HG02973 (cell line): ENCODE measurements around the gene SEC31A.

Source experiments
- ATAC-seq: cut with Tn5 transposase; IDR thresholded peaks from one replicate; pipeline ENCODE4 v1.9.1; 2021; ENCODE audit warnings: moderate library complexity; ENCODE audit not compliant: unreplicated experiment

Gene SEC31A

DNA sequence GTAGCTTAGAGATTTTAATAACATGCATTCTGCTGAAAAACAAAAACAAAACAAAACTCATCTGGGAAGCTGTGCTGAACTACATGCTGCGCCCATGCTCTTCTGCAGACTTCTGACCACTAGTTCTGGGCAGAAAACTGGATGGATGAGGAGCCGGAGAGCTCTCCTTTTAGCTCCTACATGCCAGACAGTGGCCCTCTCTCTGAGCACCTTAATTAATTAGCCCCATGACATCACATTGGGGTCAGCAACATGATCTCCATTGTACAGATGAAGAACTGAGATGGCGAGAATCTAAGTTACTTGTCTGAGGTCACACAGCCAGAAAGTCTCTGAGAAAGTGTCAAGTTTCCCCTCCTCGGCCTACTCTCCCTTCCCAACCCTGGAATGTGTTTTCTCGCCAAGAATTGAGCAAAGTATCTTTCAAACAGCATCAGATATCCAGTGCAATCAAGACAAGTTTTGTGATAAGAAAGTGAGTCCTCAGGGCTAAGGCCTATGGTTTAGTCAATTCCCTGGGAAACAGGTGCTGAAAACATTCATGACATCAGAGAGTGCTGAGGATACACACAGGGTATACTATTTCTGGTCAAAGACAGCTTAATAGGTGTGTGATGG is 113.9 kb downstream of the SEC31A start:
- no peak for ATAC-seq

DNA sequence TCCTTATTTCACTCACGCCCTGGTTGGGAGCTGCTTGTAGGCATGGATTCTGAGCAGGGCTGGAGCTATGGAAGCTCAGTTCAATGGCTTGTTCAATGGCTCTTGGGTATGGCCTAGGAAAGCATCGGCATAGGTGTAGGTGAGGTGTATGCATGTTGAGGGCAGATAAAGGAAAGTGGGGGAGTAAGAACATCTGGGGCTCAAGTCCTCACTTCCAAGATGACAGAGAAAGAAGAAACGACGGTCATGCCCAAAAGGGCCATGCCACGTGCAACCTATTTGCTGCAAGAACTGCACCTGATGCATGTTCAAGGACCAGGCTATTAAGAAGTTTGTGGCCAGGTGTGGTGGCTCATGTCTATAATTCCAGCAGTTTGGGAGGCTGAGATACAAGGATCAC is 115.7 kb downstream of the SEC31A start:
- no peak for ATAC-seq

DNA sequence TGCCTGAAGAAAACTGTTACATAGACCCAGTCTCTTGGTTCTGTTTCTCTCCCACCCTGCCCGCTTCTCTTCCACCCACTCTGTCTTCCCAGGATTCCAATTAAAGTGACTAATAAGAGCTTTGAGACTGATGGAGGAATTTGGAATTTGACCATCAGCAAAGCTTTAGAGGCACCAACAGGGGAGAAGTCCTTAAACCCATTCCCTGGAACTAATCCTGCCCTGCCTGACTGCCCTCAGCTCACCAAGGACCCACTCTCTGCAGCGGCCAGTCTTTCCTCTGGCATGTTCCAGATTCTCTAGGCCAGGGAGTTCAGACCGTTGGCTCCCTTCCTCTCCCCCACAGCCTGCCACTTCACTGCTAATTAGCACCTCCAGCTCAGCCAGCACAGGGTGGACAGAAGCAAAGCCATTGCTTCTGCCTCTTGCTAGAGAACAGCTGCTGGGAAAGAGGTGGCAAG is 116.2 kb downstream of the SEC31A start:
- ATAC-seq: no peak

DNA sequence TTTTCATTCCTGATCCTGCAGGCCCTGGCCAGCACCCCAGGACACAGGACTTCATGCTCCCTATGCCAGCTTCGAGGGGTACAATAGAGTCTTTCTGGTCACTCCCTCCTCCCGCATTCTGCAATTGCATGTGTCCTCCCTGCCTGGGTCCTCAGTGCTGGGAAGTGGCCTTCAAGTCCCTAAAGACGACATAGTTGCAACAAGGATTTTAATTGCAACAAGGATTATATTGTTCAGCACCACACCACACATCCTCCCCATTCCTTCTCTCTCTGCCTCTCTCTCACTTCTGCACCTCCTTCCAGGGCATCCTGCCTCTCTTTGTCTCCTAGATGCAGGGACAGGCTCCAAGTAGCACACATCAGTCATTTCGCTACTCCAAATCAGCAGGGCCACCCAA is 117.9 kb downstream of the SEC31A start:
- ATAC-seq: no peak

DNA sequence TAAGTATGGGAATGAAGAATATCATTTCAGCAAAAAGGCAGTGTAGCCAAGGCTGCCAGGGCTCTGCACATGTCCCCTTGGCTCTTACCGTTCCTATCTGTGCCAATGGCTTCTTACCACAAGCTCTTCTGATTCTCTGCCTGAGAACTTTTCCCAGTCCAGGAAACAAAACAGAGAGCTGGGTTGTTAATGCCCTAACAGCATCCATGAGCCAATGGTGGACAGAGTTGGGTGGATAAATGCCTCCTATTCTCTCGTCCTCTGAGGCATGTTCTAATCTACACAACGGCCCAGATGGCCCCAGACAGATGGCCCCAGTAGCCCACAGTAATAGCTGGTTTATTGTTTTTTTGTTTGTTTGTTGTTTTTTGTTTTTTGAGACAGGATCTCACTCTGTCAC is 120.3 kb downstream of the SEC31A start:
- no peak for ATAC-seq
